ENCODE measurements around the gene HERC2. TPM values are rescaled to one million over a fixed set of nuclear protein-coding genes. Genes with fewer than 3 reads are reported as not detected.

The HERC2 gene
- total RNA-seq, 2 experiments from 2014 or later, result 36.0 to 36.5 TPM

DNA sequence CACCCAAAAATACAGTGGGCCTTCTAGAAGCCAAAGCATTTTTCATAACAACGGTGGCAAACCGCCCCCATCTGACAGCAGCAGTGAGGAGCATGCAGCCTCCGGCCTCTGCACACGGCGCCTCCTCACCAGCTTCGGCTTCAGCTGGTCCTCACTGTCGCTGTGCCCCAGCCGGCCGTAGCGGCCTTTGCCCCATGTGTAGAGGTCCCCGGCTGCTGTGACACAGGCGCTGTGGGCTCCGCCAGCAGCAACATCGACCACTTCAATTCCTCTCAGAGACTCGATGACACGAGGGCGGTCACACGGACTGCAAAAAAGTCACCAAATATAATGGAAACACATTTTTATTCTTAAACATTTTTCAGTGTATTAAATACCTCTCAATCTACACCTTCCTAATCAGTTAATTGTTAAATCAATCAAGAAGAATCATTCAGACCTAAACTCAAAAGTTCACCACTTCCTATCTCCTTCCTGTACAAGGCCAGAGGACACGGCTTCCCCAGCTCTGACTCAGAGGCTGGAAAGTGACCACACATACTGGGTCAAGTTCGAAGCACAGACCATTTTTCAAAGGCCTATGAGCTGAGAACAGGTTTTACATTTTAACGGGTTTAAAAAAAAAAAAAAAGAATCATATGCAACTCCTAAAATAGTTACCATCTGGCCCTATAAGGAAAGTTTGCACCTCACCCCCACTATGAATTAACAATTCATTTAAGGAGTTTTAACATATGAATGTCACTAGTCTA is 189.3 kb downstream of the HERC2 start:
- Histone ChIP-seq H3K27ac (ENCODE audit: low read depth in 1 of 2, low read length in 2 of 2) (no peak overlapping the region), H3K4me1 (ENCODE audit: insufficient read depth, low read length) (peaks cover 80% of the 10 kb centered on the region), H3K36me3 (ENCODE audit: insufficient read depth, low read length) (peaks cover 43% of the 10 kb centered on the region), H3K4me3 (ENCODE audit: low read length) (no peak overlapping the region), H3K9me3 (ENCODE audit: control insufficient read depth in 1 of 2, insufficient read depth in 1 of 2, low read length in 2 of 2) (no peaks in the 10 kb centered on the region), H3K27me3 (ENCODE audit: control insufficient read depth in 1 of 2, insufficient read depth in 2 of 2, low read length in 2 of 2) (no peaks in the 10 kb centered on the region)
- Mint-ChIP-seq H3K4me3 (no peak overlapping the region), H3K9me3 (no peaks in the 10 kb centered on the region), H3K36me3 (ENCODE audit: low read depth) (peaks cover 68% of the 10 kb centered on the region), H3K27me3 (no peaks in the 10 kb centered on the region), H3K27ac (no peak overlapping the region), H3K4me1 (ENCODE audit: low read depth) (peaks cover 49% of the 10 kb centered on the region)
- intact Hi-C loops (cut with DNase I, micrococcal nuclease), result no loop called here
- DNase-seq, result no peak
- POLR2A ChIA-PET, result no interaction called here
- CTCF ChIA-PET, result no interaction called here
- ATAC-seq (ENCODE audit: poor library complexity), result no peak
- TF ChIP-seq, protein P1, sequence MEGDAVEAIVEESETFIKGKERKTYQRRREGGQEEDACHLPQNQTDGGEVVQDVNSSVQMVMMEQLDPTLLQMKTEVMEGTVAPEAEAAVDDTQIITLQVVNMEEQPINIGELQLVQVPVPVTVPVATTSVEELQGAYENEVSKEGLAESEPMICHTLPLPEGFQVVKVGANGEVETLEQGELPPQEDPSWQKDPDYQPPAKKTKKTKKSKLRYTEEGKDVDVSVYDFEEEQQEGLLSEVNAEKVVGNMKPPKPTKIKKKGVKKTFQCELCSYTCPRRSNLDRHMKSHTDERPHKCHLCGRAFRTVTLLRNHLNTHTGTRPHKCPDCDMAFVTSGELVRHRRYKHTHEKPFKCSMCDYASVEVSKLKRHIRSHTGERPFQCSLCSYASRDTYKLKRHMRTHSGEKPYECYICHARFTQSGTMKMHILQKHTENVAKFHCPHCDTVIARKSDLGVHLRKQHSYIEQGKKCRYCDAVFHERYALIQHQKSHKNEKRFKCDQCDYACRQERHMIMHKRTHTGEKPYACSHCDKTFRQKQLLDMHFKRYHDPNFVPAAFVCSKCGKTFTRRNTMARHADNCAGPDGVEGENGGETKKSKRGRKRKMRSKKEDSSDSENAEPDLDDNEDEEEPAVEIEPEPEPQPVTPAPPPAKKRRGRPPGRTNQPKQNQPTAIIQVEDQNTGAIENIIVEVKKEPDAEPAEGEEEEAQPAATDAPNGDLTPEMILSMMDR (IDR thresholded peaks at IDR 0.05), result no peak

DNA sequence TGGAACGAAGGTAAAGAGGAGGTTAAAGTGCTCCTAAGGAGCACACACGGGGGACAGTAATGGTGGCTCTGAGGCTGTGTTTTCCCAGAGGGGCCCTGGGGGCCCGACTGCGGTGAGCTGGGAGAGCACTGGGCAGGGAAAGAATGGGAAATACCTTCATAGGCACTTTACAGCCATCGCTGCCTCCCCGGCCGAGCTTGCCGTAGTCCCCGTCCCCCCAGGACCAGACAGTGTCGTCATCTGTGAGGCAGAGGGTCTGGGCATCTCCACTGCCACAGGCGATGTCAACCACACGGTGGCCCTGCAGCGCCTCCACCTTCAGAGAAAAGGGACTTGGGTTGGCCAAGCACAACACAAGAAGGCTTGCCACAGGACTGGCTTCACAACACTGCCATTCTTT is 190.0 kb downstream of the HERC2 start:
- Mint-ChIP-seq H3K36me3 (ENCODE audit: low read depth) (peaks cover 67% of the 10 kb centered on the region), H3K27me3 (no peaks in the 10 kb centered on the region), H3K9me3 (no peaks in the 10 kb centered on the region), H3K4me3 (no peak overlapping the region), H3K4me1 (ENCODE audit: low read depth) (peaks cover 41% of the 10 kb centered on the region), H3K27ac (no peak overlapping the region)
- no peaks in the 10 kb centered on the region for H3K27me3 ChIP-seq (ENCODE audit: control insufficient read depth in 1 of 2, insufficient read depth in 2 of 2, low read length in 2 of 2)
- no peak overlapping the region for H3K27ac ChIP-seq (ENCODE audit: low read depth in 1 of 2, low read length in 2 of 2)
- intact Hi-C loops (cut with DNase I, micrococcal nuclease), result loop anchor here in 1 of 2 experiments (2.0 kb wide), 1 partner anchor 13 kb away; no protein-coding TSS in a partner anchor
- ATAC-seq (ENCODE audit: poor library complexity), result no peak
- TF ChIP-seq, protein P1 (IDR thresholded peaks at IDR 0.05), result no peak
- no peak overlapping the region for H3K4me3 ChIP-seq (ENCODE audit: low read length)
- no peaks in the 10 kb centered on the region for H3K9me3 ChIP-seq (ENCODE audit: control insufficient read depth in 1 of 2, insufficient read depth in 1 of 2, low read length in 2 of 2)
- no peak for DNase-seq
- ChIA-PET POLR2A (no interaction called here), CTCF (no interaction called here)
- peaks cover 78% of the 10 kb centered on the region for H3K4me1 ChIP-seq (ENCODE audit: insufficient read depth, low read length)
- peaks cover 47% of the 10 kb centered on the region for H3K36me3 ChIP-seq (ENCODE audit: insufficient read depth, low read length)

DNA sequence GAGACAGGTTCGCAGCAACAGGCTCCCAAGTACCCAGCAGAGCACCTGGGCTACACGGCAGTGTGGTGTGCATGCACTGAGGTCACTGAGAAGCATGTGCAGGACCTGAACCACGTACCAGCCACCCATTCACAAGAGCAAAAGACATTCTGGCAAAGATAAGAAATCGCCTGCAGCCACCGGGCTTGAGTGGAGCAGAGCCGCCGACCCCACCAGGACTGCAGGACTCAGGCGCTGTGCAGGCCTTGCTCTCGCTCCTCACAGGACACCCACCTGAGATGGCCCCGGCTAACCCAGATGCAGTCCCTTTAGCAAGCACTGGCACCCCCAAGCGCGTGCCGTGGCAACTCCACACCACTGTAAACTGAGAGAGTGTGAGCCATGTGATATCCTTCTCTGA is 190.6 kb downstream of the HERC2 start:
- H3K36me3 Mint-ChIP-seq (ENCODE audit: low read depth), result peaks cover 68% of the 10 kb centered on the region
- H3K4me3 Mint-ChIP-seq, result no peak overlapping the region
- TF ChIP-seq, protein P1 (IDR thresholded peaks at IDR 0.05), result no peak
- H3K36me3 ChIP-seq (ENCODE audit: insufficient read depth, low read length), result peaks cover 47% of the 10 kb centered on the region
- POLR2A ChIA-PET, result no interaction called here
- H3K27ac ChIP-seq (ENCODE audit: low read depth in 1 of 2, low read length in 2 of 2), result no peak overlapping the region
- CTCF ChIA-PET, result no interaction called here
- H3K4me3 ChIP-seq (ENCODE audit: low read length), result no peak overlapping the region
- intact Hi-C loops (cut with DNase I, micrococcal nuclease), result loop anchor here in 1 of 2 experiments (2.0 kb wide), 1 partner anchor 13 kb away; no protein-coding TSS in a partner anchor
- H3K9me3 ChIP-seq (ENCODE audit: control insufficient read depth in 1 of 2, insufficient read depth in 1 of 2, low read length in 2 of 2), result no peaks in the 10 kb centered on the region
- ATAC-seq (ENCODE audit: poor library complexity) (no peak), DNase-seq (no peak)
- H3K4me1 ChIP-seq (ENCODE audit: insufficient read depth, low read length), result peaks cover 76% of the 10 kb centered on the region
- H3K27ac Mint-ChIP-seq, result no peak overlapping the region
- H3K4me1 Mint-ChIP-seq (ENCODE audit: low read depth), result peaks cover 36% of the 10 kb centered on the region
- no peaks in the 10 kb centered on the region for H3K27me3 ChIP-seq (ENCODE audit: control insufficient read depth in 1 of 2, insufficient read depth in 2 of 2, low read length in 2 of 2)
- H3K9me3 Mint-ChIP-seq, result no peaks in the 10 kb centered on the region
- no peaks in the 10 kb centered on the region for H3K27me3 Mint-ChIP-seq

All from CD4-positive, alpha-beta T cell (primary cell).